ENCODE measurements around the gene FCER1G.

The FCER1G gene

DNA sequence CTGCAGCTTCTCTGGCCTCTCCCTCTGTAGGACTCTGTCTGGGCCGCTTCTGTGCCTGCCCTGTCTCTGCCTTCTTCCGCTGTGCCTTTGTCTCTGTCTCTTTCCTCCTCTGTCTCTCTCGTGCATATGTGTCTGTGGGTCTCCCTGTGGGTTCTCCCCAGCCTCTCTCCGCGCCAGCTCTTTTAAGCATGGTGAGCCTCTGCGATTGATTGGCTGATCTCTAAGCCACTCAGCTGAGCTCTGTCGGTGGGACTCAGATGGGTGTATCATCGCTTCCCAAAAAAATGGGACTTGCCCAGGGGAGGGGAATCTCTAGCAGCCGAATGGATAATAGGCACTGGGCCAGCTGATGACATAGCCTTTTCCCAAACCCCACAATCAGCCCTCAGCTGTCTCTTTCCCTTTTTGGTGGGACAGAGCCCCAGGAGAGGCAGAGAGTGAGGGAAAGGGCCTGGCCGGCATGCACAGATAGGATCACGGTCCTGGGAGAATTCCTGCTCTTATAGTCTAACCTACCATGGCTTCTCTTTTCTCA, 16.1 kb upstream of the FCER1G start, which contains the start of gene ADAMTS4:
ADAMTS4 (minus strand) TSS at position 158 of the 535 bp plus-strand sequence. CDS start 427 bp downstream, outside the sequence.
- H3K36me3 ChIP-seq (ENCODE audit: control insufficient read depth, insufficient read depth, low read length), result no peaks in the 10 kb centered on the region
- H3K27me3 ChIP-seq (replicated peaks; ENCODE audit: control insufficient read depth, insufficient read depth, low read length), result no peaks in the 10 kb centered on the region
- TF ChIP-seq, protein P1, sequence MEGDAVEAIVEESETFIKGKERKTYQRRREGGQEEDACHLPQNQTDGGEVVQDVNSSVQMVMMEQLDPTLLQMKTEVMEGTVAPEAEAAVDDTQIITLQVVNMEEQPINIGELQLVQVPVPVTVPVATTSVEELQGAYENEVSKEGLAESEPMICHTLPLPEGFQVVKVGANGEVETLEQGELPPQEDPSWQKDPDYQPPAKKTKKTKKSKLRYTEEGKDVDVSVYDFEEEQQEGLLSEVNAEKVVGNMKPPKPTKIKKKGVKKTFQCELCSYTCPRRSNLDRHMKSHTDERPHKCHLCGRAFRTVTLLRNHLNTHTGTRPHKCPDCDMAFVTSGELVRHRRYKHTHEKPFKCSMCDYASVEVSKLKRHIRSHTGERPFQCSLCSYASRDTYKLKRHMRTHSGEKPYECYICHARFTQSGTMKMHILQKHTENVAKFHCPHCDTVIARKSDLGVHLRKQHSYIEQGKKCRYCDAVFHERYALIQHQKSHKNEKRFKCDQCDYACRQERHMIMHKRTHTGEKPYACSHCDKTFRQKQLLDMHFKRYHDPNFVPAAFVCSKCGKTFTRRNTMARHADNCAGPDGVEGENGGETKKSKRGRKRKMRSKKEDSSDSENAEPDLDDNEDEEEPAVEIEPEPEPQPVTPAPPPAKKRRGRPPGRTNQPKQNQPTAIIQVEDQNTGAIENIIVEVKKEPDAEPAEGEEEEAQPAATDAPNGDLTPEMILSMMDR (IDR thresholded peaks at IDR 0.05; ENCODE audit: insufficient read depth, low read length, poor library complexity, severe bottlenecking), result no peak
- no peak within 1 kb of the TSS for H3K4me3 ChIP-seq (replicated peaks; ENCODE audit: low read depth, low read length)
- no peak for DNase-seq (ENCODE audit: extremely low read depth, insufficient read length)

DNA sequence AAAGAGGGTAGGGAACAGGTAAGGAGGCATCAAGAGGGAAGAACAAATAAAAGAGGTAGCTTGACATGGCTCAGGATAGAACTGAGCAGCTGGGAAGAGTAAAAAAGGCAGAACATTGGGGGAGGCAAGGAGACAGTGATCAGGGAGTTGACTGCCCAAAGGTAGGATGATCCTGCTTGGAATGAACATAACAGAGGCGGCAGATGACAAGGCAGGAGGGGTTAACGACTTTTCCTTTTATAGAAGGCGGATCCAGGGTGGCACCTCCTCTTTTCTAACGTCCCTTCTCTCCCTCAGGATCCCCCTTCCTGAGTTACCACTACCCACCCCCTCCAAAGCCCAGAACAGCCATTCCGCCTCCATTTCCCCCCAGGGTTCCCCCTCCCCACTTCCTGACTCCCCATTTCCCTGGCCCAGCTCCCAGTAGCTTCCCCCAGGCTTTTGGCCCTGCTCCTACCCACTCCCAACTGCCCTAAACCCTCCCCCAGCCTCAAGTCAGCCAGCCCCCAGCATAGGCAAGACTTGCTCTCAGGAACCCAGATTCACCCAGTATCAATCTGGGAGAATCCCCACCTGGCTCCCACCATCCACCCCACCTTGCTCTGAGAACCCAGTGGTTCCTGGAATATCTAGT, 15.5 kb upstream of the FCER1G start:
- TF ChIP-seq, protein P1 (IDR thresholded peaks at IDR 0.05; ENCODE audit: insufficient read depth, low read length, poor library complexity, severe bottlenecking), result no peak
- H3K27me3 ChIP-seq (replicated peaks; ENCODE audit: control insufficient read depth, insufficient read depth, low read length), result no peaks in the 10 kb centered on the region
- no peak for DNase-seq (ENCODE audit: extremely low read depth, insufficient read length)
- H3K4me3 ChIP-seq (replicated peaks; ENCODE audit: low read depth, low read length), result no peak overlapping the region
- H3K36me3 ChIP-seq (ENCODE audit: control insufficient read depth, insufficient read depth, low read length), result no peaks in the 10 kb centered on the region

DNA sequence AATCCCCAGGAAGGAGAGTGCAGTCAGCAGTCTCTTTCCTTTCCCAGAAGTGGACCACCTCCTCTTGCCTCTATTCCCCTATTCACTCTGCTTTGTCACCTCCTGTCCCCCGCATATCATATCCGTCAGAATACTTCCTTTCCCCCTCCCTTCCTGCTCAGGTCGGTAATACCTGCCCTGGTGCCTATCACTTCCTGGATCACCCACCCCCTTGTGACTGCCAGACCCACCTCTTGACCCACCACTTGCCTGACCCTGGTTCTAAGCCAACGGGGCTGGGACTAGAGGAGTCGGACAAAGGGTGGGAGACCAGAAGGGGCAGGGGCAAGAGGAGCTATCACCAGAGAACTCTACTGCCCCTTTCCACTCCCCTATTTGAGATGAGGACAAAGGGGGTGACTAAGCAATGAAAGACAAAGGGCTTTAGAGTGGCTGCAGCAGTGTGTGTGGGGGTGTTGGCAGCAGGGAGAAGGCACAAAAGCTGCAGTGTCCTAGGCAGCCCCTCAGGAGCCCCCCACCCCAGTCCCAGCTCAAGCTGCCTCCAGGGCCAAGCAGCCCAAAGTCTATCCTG, 14.6 kb upstream of the FCER1G start:
- no peaks in the 10 kb centered on the region for H3K36me3 ChIP-seq (ENCODE audit: control insufficient read depth, insufficient read depth, low read length)
- DNase-seq (ENCODE audit: extremely low read depth, insufficient read length), result no peak
- TF ChIP-seq, protein P1 (IDR thresholded peaks at IDR 0.05; ENCODE audit: insufficient read depth, low read length, poor library complexity, severe bottlenecking), result no peak
- no peak overlapping the region for H3K4me3 ChIP-seq (replicated peaks; ENCODE audit: low read depth, low read length)
- H3K27me3 ChIP-seq (replicated peaks; ENCODE audit: control insufficient read depth, insufficient read depth, low read length), result no peaks in the 10 kb centered on the region

DNA sequence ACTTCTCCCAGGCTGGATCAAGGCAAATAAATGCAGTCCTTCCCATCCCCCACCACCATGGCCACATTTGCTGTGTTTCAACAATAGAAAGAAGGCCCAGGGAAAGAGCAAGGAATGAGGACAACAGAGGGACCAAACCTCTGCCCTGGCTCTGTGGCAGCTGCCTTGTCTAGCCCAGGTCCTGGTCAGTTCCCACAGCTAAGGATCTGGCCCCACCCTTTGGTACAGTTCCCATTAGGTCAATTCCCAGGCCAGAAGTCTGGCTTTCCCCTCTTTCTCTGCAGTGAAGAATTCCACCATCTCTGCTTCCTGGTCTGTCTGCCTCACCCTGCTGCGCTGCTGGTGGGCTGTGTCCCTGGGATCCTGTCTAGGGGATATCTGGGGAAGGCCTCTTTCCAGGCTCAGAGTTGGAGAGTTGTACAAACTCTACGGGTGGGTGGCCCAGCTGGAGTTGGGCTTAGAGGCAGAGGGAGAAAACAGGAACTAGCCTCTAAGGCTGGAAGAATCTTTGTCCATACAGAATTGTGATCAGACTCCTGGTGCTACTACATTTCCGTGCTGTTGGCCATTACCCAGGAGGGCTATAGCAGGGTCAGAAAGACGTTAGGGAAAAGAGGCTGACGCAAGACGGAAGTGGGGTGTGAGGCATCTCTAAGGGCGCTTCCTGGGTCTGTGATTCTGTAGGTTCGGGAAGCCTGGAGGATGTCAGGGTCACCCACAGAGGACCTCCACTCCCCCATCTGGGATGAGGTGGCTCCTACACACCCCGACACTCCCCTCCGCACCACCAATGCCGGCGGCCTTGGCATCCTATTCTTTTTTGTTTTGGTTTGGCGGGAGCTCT, 13.9 kb upstream of the FCER1G start:
- no peak for DNase-seq (ENCODE audit: extremely low read depth, insufficient read length)
- H3K27me3 ChIP-seq (replicated peaks; ENCODE audit: control insufficient read depth, insufficient read depth, low read length), result no peaks in the 10 kb centered on the region
- no peaks in the 10 kb centered on the region; the same call in 1 of the 2 replicates for H3K36me3 ChIP-seq (ENCODE audit: control insufficient read depth, insufficient read depth, low read length)
- TF ChIP-seq, protein P1 (IDR thresholded peaks at IDR 0.05; ENCODE audit: insufficient read depth, low read length, poor library complexity, severe bottlenecking), result no peak
- H3K4me3 ChIP-seq (replicated peaks; ENCODE audit: low read depth, low read length), result no peak overlapping the region; the same call in 1 of the 2 replicates

DNA sequence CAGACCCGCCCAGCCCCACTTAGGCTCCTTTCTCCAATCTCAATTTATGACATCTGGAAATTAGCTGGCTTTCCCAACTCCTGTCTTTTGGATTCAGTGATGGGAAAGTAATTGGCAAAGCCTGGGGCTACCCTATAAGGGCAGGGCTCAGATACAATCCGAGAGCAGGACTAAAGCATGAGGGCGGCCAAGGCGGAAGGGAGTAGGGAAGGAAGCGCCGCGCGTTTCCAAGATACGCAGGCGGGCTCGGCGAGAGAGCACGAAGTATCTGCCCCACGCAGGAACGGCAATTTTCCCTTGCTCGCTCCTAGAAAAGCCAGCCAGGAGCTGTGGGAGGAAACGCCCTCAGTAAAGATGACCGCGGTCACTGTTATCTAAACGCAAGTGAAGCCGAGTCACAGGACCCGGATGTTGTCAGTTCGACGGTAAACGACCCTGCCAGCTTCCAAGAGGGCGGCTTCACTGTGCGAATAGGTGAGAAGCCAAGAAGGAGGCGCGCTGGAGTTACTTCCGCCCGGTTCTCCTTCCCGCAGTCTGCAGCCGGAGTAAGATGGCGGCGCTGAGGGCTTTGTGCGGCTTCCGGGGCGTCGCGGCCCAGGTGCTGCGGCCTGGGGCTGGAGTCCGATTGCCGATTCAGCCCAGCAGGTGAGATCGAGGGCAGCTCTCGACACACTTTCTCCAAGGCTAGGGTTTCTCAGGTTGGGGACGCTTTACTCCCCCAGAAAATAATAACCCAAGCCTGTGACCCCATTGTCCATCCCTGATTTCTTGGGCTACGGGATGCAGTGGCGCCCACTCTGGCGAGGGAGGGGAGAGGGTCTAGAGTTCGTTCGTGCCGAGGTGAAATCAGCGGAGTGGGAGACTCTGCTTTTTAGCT, 13.0 kb upstream of the FCER1G start, which contains the start of gene NDUFS2:
NDUFS2 (plus strand) TSS at position 532 of the 877 bp plus-strand sequence; CDS start at position 551, 19 bp downstream.
- peaks cover under 1% of the 10 kb centered on the region for H3K36me3 ChIP-seq (ENCODE audit: control insufficient read depth, insufficient read depth, low read length)
- TF ChIP-seq, protein P1 (IDR thresholded peaks at IDR 0.05; ENCODE audit: insufficient read depth, low read length, poor library complexity, severe bottlenecking), result peak; percentile 45
- H3K4me3 ChIP-seq (replicated peaks; ENCODE audit: low read depth, low read length), result peak within 1 kb of the TSS; percentile 95
- peak; percentile 90 for DNase-seq (ENCODE audit: extremely low read depth, insufficient read length)
- H3K27me3 ChIP-seq (replicated peaks; ENCODE audit: control insufficient read depth, insufficient read depth, low read length), result no peaks in the 10 kb centered on the region

All from GM06990 (cell line).